NCI-H82 (cell line): ENCODE measurements around the gene BASP1.

ENCODE experiments used
- DNase-seq: peaks from one replicate; lab custom pipeline; 2025; lab: John Stamatoyannopoulos, UW

BASP1 gene

DNA sequence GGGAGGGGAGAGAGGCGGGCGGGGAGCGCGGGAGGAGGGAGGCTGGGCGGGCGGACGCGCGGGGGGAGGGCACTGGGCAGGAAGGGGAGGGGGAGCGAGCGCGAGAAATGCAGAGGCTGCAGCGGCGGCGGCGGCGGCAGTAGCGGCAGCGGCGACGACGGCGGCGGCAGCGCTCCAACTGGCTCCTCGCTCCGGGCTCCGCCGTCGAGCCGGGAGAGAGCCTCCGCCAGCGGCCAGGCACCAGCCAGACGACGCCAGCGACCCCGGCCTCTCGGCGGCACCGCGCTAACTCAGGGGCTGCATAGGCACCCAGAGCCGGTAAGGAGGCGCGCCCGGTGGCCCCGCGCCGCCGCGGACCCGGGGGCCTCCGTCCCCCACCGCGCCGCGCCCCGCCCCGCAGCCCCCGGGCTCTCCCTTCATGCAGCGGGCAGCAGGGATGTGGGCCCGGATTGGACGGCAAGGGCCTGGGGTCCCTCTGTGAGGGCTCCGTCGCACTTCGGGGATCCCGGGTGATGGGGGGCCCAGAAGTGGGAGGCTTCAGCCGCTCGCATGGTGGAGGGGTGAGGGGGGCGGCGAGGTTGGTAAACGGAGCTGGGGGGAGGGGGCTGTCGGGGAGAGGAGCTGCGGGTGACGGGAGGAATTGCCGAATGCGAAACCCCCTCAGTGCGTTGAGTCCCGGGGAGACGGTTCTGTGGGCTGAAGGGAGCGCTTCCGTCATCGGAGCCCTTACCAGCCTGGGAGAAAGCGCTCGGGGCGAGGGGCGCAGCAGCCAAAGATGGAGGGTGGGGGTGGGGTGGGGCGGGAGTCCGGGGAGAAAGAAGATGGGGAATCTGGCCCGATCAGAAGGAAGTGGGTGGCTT lies at the start of gene BASP1:
Gene BASP1, plus strand, starts transcription at position 139 of the 860 bp plus-strand sequence. CDS start 57,586 bp downstream, outside the sequence.
- DNase-seq, result peak; percentile 79

DNA sequence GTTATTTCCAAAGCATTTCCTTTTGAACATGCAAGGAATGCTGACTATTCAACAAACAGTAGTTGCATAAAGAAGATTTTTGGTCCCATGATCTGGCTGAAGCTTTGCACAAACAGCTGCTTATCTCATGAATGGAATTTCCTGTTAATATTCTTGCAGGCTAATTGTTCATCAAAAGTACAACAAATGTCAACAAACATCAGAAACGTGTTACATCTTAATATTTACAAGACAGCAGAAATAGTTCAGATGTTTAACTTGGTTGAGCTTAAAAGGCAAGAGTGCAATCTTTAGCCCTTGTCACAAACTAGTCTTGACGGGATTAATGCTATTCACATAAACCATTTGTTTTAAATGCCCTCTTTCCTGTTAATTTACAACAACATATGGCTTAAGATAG lies 47.9 kb upstream of the BASP1 start:
- DNase-seq, result no peak

GRCh38 chr5:17172791-17173190 lies 44.6 kb upstream of the BASP1 start:
- no peak for DNase-seq

- no peak for DNase-seq
Observed at GRCh38 chr5:17174965-17175364, 42.5 kb upstream of the BASP1 start.

DNA sequence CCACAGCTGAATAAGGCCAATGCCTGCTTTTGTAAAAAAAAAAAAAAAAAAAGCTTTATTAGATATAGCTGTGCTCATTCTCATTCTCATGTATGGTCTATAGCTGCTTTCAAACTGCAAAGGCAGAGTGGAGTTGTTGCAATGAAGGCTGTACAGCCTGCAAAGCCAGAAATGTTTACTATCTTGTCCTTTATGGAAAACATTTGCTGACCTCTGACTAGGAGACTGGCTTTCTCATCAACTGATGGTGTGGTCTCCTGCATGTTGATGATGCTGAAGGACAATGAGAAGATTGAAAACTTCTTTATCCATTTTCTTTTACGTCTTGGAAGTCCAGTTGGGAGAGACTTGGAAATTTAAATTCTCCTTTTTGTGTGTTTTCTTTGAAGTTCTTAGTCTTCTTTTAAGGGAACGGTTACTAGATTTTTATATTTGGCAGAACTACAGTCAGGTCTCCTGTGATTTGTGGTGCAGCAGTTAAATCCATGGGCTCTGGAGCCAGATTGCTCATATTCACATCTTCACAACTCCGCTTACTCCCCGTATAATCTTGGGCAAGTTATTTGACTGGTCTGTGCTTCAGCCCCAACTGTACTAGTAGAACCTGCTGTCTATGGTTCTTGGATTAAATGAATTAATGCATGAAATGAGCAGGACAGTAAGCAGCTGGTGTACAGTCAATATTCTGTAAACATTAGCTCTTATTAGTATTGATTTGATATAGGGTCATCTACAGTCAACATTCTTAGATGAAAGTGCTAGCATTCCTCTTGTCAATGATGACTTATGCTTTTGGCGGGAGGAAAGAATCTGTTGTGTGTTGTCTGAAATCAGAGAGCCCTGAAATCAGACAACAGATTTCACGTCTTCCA lies 39.7 kb upstream of the BASP1 start:
- no peak for DNase-seq

- no peak for DNase-seq
Observed at GRCh38 chr5:17178373-17178675, 39.1 kb upstream of the BASP1 start.

- DNase-seq, result no peak
Observed at GRCh38 chr5:17180330-17180843, 37.0 kb upstream of the BASP1 start.

DNA sequence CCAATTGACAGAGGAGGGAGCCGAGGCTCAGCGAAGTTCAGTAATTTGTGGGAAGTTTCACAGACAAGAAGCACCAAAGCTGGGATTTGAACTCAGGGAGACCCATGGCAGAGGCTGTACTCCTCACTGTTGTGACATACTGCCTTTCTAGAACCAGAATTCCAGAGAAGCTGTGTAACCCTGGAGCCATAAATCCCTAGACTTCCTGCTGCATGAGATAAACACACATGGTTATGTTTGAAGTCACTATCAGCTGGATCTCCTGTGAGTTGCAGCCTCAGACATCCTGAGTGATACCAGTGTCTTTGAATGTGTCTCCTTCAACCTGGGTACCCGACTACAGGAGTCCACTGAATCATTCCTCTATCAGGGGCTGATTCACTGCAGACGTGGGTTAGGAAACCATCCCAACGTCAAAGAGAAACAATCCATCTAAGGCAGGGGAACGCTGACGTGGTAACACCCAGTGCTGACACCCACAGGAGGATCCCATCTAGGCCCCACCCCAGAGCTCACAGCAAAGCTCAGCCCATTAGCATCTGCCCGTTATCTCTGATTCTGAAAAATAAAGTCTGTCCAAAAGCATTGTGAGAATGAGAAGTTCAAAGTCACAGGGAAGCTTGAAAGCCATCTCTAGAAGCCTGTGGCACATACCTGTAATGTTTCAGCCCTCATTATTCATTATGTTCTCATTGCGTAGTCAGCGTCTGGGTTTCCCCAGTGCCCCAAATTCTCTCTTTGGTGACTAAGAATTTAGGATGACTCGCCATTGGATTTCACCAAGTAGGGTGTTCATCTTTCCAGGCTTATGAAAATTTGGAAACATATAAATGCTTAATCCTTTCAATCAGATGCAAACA lies 36.3 kb upstream of the BASP1 start:
- DNase-seq, result no peak

DNA sequence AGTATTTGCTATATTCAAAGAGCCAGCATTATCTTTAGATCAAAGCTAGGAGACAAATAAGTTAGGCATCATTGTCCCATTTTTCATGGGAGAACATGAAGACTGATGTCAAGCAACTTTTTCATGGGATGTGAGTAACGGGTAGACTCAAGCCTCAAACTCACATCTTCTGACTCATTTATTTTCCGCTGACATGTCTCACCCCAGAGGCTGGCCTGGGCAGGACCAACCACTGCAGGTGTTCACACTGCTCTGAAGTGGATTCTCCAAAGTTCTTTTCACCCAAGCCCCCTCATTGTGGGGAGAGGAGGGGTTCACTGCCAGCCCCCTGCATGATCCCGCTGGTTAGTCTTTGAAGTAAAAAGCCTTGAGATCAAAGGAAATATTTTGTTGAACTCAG lies 34.9 kb upstream of the BASP1 start:
- DNase-seq, result no peak

DNA sequence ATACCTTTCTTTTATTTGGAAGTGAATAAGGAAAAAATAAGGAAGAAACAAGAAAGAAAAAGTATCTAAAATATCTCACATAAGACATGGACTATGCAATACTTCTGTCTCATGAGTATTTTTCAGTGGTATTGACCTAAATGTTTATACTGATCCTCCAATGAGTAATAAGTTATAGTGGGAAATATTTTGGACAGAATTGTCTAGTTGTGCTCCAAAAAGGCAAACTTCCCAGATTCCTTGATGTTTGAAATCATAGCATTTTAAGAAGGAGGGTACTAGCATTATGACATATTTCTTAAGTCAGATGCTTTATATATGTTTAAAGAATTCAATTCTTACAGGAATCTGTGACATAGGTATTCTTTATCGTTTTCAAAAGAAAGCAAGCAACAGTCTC lies 34.5 kb upstream of the BASP1 start:
- no peak for DNase-seq

DNA sequence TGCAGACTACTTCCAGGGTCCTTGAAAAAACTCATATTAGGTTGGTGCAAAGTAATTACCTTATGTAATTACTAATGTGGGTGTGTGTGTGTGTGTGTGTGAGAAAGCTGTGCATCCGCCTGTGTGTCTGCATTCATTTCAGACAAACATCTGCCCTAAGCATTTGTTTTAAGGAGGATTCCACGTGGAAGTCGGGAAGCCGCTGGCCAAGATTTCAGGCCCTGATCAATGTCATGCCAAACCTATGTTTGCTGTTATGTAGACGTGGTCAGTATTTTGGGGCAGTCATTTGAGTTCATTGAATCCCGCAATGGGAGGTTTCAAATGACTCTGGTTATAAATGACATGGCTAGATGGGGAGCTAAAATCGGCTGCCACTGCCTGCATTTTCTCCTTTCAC lies 33.6 kb upstream of the BASP1 start:
- DNase-seq, result no peak

DNA sequence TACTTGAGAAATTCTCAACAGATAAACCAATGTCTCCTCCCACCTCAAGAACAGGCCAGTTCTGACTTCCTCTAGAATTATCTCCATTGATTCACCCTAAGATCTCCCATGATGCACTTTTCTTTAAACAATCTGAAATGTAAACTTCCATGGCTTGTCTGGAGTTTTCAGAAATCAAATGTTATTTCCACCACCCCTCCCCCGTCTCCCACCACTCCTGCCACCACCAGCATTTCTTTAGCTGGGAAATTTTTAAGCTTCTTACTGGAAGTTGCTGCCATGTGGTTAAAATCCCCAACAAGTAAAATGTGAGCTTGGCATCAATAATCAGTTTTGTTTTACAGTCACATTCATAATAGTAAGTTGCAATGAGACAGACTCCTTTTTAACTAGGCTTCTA lies 32.8 kb upstream of the BASP1 start:
- DNase-seq, result peak; percentile 16

- DNase-seq, result no peak
Observed at GRCh38 chr5:17185349-17185748, 32.1 kb upstream of the BASP1 start.

- no peak for DNase-seq
Observed at GRCh38 chr5:17185773-17186172, 31.7 kb upstream of the BASP1 start.

DNA sequence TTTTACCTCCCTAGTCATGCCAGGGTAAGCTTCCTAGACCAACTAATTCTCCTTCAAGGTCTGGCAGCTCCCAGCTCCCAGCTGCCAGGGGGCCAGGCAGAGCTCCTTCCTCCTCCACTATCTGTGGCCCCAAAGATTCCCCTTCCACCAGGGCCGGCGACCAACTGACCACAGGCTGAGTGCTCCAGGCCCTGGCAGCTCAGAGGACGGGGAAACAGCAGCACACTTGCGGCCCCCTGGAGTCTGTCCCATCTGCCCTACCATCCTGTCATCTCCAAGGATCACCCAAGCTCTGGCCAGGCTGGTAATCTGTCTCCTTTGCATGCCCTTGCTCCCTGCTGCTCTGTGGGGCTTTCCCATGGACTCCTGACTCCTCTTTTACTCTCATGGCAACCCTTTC lies 31.2 kb upstream of the BASP1 start:
- DNase-seq, result no peak

GRCh38 chr5:17187011-17187785 lies 30.2 kb upstream of the BASP1 start:
- DNase-seq, result peak; percentile 45

DNA sequence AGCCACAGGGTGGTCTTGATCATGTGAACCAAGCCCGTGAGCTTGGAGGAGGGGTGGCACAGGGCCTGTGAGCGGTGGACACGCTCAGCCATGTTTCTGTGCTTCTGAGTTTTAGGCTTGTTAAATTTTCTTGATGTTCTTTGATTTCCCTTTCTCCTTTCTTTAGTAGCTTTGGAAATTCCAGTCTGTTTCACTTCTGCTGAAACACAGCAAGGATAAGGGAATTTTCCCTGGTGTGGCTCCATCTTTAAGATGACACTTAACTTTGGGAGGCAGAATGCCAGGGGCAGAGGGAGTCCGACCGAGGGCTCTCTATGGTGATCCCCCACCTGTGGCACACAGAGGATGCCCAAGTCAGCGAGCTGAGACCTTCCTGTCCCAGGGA lies 29.7 kb upstream of the BASP1 start:
- DNase-seq, result no peak

DNA sequence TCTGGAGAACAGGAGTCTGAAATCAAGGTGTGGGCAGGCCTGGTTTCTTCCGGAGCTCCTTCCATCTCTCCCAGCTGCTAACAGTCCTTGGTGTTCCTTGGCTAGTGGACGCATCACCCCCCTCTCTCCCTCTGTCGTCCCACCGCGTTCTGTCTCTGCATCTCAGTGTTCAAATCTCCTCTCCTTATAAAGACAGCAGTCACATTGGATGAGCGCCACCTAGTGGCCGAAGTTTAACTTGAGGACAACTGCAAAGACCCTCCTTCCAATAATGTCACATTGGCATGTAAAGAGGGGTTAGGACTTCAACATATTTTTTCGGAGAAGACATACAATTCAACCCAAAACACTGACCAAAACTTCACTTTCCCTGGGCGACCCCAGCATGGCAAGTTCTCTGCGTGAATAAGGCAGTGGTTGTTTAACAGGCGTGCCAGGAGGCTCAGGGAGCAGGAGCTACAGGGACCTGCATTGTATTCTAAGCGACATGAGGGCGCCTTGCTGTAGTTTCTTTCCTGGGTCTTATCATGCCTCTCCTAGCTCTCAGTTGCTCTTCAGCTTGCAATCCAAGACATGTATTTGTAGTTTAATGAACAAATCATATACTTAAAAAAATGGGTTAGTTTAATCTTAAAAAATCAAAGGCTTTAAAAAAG lies 27.9 kb upstream of the BASP1 start:
- peak; percentile 93 for DNase-seq

- peak; percentile 47 for DNase-seq
Observed at GRCh38 chr5:17190242-17190778, 27.1 kb upstream of the BASP1 start.

DNA sequence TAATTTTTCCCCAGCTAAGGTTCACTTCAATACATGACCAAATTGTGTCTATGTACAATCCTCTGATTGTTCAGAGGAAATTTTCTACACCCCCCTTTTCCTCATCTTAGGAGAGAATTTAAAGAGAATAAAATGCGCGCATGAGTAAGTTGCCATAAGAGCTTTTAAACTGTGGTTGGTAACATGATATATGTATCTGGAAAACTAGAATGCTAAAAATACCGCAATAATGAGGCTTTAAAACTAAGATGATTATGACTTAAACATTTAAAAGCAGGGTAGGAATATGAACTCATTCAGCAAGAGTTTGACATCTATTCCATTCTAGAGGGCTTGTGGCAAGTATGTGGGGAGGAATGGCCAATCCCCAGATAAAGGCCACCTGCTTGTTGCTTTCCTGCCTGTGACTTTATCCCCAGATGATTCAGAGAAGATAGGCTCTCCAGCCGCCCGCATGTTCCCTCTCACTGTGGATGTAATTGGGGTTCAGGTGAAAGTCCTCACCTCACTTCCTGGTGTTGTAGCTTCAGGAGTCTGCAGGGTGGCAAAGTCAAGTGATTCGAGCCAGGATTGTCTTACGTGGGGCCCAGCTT lies 26.5 kb upstream of the BASP1 start:
- no peak for DNase-seq
